NCI-H69 (cell line): ENCODE results near the gene DOK5.

Source experiments
- DNase-seq: peaks from one replicate; lab custom pipeline; 2025; lab: John Stamatoyannopoulos, UW

The DOK5 gene

DNA sequence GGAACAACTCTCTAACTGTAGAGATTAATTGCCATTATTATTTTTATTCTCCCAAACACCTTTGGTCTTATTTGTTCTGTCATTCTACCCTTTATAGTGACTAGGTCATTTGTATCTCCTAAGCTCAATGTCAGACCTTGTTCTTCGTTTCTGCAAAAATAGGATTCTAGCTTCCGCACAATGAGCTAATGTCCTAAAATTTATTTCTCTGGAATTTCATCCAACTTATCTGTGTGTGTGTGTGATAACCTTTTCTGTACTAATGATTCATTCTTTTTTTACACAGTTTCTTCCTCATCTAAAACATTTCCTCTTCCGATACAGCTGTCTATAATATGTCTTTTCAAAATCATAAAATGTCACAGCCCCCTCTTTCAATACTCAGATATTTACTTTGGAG is 84.5 kb downstream of the DOK5 start:
- DNase-seq = no peak

GRCh38 chr20:54560357-54560756 is 85.0 kb downstream of the DOK5 start:
- no peak for DNase-seq

- no peak for DNase-seq
Measured at GRCh38 chr20:54565255-54565654, 89.9 kb downstream of the DOK5 start.

DNA sequence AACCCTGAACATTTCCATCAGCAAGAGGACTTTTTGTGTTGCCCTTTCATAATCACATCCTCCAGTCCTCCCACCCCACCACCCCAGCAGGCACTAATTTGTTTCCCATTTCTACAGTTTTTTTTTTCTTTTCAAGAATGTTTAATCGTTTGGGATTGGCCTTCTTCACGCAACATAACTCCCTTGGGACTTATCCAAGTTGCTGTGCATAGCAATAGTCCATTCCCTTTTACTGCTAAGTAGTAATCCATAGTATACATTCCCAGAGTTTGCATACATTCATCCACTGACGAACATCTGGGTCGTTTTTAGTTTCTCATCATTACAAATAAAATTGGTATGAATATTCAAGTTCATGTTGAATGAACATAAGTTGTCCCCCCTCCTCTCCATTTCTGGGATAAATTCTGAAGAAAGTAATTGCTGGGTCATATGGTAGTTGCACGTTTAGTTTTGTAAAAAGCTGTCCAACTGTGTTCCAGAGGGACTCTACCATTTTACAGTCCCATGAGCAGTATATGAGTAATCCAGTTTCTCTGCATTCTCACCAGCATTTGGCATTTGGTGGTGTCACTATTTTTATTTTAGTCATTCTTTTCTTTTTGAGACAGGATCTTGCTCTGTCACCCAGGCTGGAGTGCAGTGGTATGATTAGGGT is 90.8 kb downstream of the DOK5 start:
- no peak for DNase-seq

DNA sequence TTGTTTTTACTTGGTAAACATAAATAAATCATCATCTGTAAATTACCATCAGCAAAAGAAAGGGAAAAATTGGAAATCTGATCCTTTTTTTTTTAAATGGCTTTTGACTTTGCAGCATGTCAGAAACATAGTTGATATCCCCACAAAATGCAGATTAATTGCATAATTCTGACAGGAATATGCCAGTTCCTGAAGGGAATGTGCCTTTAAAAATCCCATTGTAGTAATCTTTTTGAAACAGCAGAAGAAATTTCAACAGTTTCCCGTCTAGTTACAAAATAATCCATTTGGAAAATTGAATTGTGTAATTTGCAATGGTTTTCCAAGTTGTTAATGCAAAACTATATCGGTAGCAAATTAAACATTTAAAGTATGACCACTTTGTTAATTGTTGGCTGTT is 95.2 kb downstream of the DOK5 start:
- no peak for DNase-seq

DNA sequence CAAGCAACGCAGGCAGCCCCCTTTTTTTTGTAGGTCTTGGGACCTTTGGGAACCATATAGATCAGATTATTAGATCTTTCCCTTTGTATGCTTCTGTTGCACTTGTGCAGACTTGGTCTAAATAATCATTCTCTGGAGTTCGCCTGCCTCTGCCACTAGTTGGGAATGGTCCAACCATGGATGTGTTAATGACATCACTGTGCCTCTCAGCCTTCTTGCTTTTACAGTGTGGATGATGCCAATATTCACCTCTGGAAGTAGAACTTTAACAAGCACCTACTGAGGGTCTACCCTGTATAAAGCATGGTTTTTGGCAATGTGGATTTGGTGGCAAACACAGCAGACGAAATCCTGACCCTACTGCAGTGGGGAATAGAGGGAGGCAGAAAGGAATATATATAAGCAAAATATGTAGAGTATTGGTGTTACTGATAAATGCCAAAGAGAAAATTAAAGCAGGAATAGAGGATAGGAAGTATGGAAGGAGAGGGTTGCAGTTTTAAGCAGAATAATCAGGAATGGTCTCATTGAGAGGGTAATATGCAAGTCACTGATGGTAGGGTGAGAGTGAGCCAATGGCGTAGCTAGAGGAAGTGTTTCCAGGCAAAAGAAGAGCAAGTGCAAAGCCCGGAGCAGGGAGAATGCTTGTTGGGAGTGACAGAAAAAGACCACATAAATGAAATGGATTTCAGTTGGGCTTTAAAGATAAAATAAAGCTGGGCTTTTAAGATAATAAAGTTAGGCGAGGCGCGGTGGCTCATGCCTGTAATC is 97.5 kb downstream of the DOK5 start:
- DNase-seq = no peak

DNA sequence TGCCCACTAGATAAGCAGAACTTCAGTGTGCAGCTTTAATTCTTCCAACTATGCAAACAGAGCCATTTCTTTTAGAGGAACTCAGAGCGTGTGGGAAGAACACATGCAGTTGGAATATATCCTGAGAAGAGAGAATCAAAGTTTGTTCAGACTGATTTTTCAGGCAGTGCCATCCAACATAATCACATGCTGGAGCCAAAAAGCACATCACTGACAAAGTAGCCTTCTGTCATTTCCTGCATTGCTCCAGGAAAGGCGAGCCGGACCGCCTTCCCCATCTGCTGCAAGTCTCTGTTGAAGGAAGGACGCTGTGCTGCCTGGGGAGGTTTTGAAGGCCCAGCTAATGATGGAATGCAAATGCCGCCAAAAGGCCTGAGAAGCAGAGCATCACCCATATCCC is 98.4 kb downstream of the DOK5 start:
- DNase-seq = no peak

DNA sequence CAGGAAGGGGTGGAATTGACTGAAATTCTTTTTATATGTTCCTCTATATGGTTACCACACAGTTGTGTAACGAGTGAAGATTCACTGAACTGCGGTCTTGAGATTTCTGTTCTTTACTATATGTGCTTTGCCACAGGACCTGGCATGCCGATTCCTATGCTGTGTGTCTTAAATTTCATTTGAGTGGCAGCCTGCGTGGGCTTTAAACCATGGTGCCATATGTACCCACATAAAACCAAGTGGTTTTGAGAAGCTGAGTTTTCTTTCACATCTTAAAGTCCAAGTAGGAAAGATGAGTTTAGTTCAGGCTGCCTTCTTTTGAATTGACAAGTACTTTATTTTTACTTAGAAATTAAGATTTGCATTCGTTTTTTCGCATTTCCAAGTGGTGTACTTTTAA is 101.1 kb downstream of the DOK5 start:
- DNase-seq = no peak

DNA sequence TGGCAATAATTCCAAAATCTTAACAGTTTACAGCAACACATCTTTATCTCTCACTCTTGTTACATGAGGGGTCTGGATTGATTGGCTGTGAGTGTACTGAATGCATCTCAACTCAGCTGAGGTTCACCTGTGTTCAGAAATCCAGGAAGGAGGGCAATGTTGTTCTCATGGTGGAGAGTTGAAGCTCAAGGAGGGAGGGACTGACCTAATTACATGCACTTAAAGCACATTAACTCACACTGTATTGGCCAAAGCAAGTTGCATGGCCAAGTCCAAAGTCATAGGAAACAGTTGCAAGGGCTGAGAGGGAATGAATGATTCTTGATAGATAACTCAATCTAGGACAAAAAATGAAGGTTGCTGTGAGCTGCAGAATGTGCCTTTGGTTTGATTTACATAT is 102.2 kb downstream of the DOK5 start:
- no peak for DNase-seq

DNA sequence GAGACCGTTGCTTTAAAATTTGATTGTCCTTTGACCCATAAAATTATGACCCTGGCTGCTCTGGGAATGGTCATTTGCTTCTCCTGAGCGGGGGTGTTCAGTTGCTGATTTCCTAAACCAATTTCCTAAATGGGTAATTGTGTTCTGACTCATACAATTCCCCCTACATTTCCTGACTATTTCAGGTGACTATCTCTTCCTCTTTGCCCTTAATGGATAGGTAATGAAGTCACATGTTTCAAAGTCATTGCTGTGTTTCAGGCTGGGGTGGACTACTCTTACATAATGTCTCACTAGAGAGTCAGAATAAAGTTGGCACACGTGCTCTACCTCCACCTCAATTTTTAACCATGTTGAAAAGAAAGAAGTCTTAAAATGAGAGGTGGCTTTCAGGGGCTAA is 109.8 kb downstream of the DOK5 start:
- DNase-seq = peak; percentile 2

GRCh38 chr20:54587408-54587807 is 112.0 kb downstream of the DOK5 start:
- DNase-seq = no peak

DNA sequence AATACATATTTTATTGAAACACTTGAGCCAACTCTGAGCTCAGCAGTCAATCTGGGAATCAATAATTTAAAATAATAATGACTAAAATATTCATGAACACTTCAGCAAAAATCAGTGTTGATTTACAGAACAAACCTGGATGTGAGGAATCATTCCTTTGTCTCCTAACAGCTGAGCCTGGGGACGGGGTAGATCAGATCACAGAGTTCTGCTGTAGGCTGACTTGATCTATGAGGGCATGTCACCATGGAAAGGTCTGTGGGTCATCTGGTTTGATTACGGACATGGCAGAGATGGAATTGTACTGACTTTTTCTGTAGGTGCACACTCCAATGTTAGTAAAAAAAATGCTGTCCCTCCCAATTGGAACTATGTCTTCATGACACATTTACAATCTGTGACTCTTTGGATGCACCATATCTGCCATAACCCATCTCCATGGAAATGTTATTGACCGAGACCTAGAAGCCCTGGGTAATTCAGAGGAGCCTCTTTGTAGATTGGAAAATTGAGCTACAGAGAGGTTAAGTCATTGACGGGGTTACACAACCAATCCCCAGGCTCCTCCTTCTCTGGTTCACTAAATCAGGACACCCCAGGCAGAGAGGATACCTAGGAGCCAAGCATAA is 114.1 kb downstream of the DOK5 start:
- DNase-seq = no peak

GRCh38 chr20:54590856-54591255 is 115.5 kb downstream of the DOK5 start:
- DNase-seq = no peak

DNA sequence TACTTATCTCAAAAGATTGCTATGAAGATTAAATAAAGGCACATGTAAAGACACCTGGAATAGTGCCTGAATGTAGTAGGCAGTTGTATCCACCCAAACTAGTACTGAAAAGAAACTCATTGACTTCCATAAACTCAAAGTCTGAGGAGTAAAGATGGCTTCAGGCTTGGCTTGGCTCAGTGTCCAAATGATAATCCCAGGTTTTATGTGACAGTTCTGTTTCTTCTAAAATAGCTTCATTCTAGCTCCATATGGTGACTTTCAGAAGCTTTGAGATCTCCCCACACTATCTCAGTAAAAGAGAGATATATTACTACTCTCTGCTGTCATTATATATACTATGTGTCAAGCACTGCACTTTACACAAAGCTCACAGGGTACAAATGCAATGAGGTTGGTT is 121.3 kb downstream of the DOK5 start:
- DNase-seq = no peak

DNA sequence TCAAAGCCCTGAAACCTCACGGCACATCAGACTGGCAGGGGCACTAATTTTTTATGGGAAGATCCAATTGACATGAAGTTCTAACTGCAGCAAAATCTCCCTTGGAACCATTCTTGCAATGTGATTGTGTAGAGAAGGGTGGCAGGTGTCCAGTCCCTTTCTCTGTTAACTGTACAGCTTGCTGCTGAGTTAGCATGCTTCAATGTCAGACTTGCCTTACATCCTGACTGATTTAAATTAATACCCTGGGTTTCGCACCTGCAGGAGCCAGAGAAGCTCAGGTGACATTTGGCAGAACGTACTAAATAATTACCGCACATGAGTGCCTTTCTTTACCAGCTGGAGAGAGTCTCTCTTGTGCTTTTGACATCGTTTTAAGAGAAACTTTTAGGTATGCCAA is 123.0 kb downstream of the DOK5 start:
- peak; percentile 63 for DNase-seq

DNA sequence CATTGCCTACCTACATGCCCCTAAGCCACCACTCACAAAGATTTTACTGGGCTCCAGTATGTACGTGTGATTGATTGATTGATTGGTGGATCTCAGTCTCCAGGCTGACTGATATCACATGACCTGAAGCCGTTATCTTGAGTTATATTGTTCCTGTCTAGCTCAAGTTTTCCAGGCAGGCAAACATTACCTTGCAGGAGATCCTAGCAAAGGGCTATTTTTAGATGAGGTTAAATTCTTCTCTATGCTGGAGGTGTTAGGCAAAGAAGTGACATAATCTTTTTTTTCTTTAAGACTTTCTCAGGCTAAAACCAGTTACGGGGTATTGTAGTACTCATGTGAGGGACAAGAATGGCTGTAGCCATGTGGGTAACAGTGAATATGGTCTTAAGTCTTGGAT is 125.2 kb downstream of the DOK5 start:
- DNase-seq = no peak

DNA sequence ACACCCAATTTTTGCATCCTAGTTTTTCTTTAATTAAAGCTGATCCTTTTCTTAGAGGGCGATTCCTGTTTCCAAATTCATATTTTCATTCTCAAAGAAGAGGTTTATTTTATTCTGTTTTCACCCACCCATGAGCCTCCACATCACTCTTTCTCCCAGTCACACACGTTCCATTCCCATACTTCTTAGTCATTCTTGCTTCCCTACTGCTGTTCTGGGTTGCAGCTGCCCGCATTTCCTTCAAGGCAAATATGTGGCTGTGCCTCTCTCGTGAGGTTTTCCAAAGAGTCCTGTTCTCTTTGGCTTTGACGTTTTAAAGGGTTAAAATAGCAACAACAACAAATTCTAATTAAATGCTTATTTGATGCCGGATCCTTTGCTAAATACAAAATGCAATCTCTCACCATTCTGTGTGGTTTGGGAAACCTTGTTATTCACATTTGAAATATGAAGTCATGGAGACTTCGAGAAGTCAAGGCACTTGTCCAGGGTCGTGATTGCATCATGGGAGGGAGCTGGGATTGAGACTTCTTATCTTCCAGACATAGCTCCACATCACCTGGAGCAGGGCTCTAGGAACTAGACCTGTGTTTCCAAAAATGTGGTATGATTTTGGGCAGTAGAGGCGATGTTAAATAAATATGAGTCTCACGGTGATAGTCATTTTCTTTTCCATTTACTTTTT is 126.6 kb downstream of the DOK5 start:
- DNase-seq = no peak

- DNase-seq = no peak
Measured at GRCh38 chr20:54605319-54605718, 129.9 kb downstream of the DOK5 start.

- no peak for DNase-seq
Measured at GRCh38 chr20:54606380-54606779, 131.0 kb downstream of the DOK5 start.

GRCh38 chr20:54608039-54608745 is 132.8 kb downstream of the DOK5 start:
- no peak for DNase-seq

GRCh38 chr20:54608943-54609342 is 133.6 kb downstream of the DOK5 start:
- DNase-seq = no peak

GRCh38 chr20:54611708-54612412 is 136.5 kb downstream of the DOK5 start:
- no peak for DNase-seq
